ENCODE data around the gene PLAAT5.

- TF ChIP-seq FOXA1 (IDR thresholded peaks at IDR 0.05) (no peak), FOXK2 (IDR thresholded peaks at IDR 0.05) (no peak), BHLHE40 (IDR thresholded peaks at IDR 0.05; ENCODE audit: borderline replicate concordance) (no peak), SUZ12 (IDR thresholded peaks at IDR 0.05) (no peak), ARNT (IDR thresholded peaks at IDR 0.05) (no peak), CTBP1 (IDR thresholded peaks at IDR 0.05; ENCODE audit: borderline replicate concordance) (no peak), PKNOX1 (IDR thresholded peaks at IDR 0.05) (no peak), SP1 (IDR thresholded peaks at IDR 0.05) (no peak), HDGF (IDR thresholded peaks at IDR 0.05; ENCODE audit: borderline replicate concordance) (no peak), FOXM1 (IDR thresholded peaks at IDR 0.05; ENCODE audit: borderline replicate concordance) (no peak), TARDBP (IDR thresholded peaks at IDR 0.05) (no peak), ELF4 (IDR thresholded peaks at IDR 0.05) (no peak), ZNF384 (IDR thresholded peaks at IDR 0.05) (no peak)
Observed at GRCh38 chr11:63532799-63533475, 42.0 kb upstream of the PLAAT5 start.

All from HEK293T (cell line).